Thyroid gland (tissue), 4 donors: ENCODE data around the gene STYXL1.

ENCODE experiments used
- CTCF ChIP-seq, 6 experiments: fragments of 200-600 bp in 3 of 6; fragments of 450-650 bp in 3 of 6; sonication (generic) in 3 of 6; IDR thresholded peaks; one replicate each; pipeline ENCODE4 v1.5.1; 2016 to 2019; ENCODE audit warnings: antibody characterized with exemption in 6 of 6, mild to moderate bottlenecking in 2 of 6, inconsistent platforms in 1 of 6, moderate library complexity in 1 of 6
- POLR2A ChIP-seq, 2 donors: fragments of 450-650 bp; IDR thresholded peaks; one replicate each; pipeline ENCODE4 v1.6.1; 2017; ENCODE audit warnings: antibody characterized with exemption in 2 of 2, mild to moderate bottlenecking in 2 of 2, moderate library complexity in 1 of 2

GRCh38 chr7:76049295-76049694 lies 1.5 kb upstream of the STYXL1 start:
- TF ChIP-seq CTCF (IDR thresholded peaks at IDR 0.05) (no peak), POLR2A (IDR thresholded peaks at IDR 0.05) (no peak)
